ENCODE results near the gene ARHGAP45. TPM values are rescaled to one million over a fixed set of nuclear protein-coding genes. Genes with fewer than 3 reads are reported as not detected.

ARHGAP45 gene
- total and polyA plus RNA-seq, 2 donors from 2014 or later, result 11.8 to 50.0 TPM

- TF ChIP-seq CTCF (IDR thresholded peaks at IDR 0.05; ENCODE audit: borderline replicate concordance, extremely low read depth, insufficient read depth), result no peak
- intact Hi-C loops (cut with DNase I), result no loop called here
- DNase-seq (no peak), FAIRE-seq (no peak)
- Histone ChIP-seq H3K9me3 (ENCODE audit: control insufficient read depth in 2 of 3, insufficient read depth in 1 of 3, low read length in 3 of 3) (no peaks in the 10 kb centered on the region), H3K4me3 (ENCODE audit: low read length in 3 of 3) (no peak overlapping the region), H3K9ac (ENCODE audit: low read length in 3 of 3) (peak overlapping the region in 1 of 3 donors; percentile 26), H3K27ac (ENCODE audit: low read depth in 2 of 2, low read length in 2 of 2) (peak overlapping the region; percentile 40 to 85), H3K27me3 (ENCODE audit: control insufficient read depth, insufficient read depth, low read length) (no peaks in the 10 kb centered on the region), H3K36me3 (ENCODE audit: control insufficient read depth in 2 of 3, insufficient read depth in 3 of 3, low read length in 3 of 3) (no peaks in the 10 kb centered on the region), H3K4me1 (ENCODE audit: control insufficient read depth in 2 of 3, insufficient read depth in 2 of 3, low read depth in 1 of 3, low read length in 3 of 3) (peaks cover 0 to 46% (median 27%) of the 10 kb centered on the region in 3 donors)
These were observed 31.4 kb downstream of the ARHGAP45 start for GRCh38 chr19:1098177-1099051.

GRCh38 chr19:1101337-1101698 lies 34.4 kb downstream of the ARHGAP45 start:
- Histone ChIP-seq H3K9ac (ENCODE audit: low read length in 3 of 3) (peak overlapping the region in 1 of 3 donors; percentile 66), H3K27me3 (ENCODE audit: control insufficient read depth, insufficient read depth, low read length) (no peaks in the 10 kb centered on the region), H3K4me1 (ENCODE audit: control insufficient read depth in 2 of 3, insufficient read depth in 2 of 3, low read depth in 1 of 3, low read length in 3 of 3) (peaks cover 0 to 37% (median 28%) of the 10 kb centered on the region in 3 donors), H3K4me3 (ENCODE audit: low read length in 3 of 3) (peak overlapping the region in 1 of 3 donors; percentile 30), H3K36me3 (ENCODE audit: control insufficient read depth in 2 of 3, insufficient read depth in 3 of 3, low read length in 3 of 3) (peaks cover 0 to 3% (median 0%) of the 10 kb centered on the region in 3 donors), H3K27ac (ENCODE audit: low read depth in 2 of 2, low read length in 2 of 2) (peak overlapping the region; percentile 89 to 96), H3K9me3 (ENCODE audit: control insufficient read depth in 2 of 3, insufficient read depth in 1 of 3, low read length in 3 of 3) (no peaks in the 10 kb centered on the region)
- intact Hi-C loops (cut with DNase I), result no loop called here
- DNase-seq, result peak in 2 of 5 donors; percentile 26 to 72
- no peak for FAIRE-seq
- TF ChIP-seq CTCF (IDR thresholded peaks at IDR 0.05; ENCODE audit: borderline replicate concordance, extremely low read depth, insufficient read depth), result no peak

GRCh38 chr19:1102407-1103131 lies 35.6 kb downstream of the ARHGAP45 start:
- peaks cover 0 to 8% (median 2%) of the 10 kb centered on the region in 3 donors for H3K36me3 ChIP-seq (ENCODE audit: control insufficient read depth in 2 of 3, insufficient read depth in 3 of 3, low read length in 3 of 3)
- intact Hi-C loops (cut with DNase I), result no loop called here
- no peak overlapping the region for H3K4me3 ChIP-seq (ENCODE audit: low read length in 3 of 3)
- H3K9me3 ChIP-seq (ENCODE audit: control insufficient read depth in 2 of 3, insufficient read depth in 1 of 3, low read length in 3 of 3), result no peaks in the 10 kb centered on the region
- peak in 2 of 5 donors; percentile 40 to 62 for DNase-seq
- FAIRE-seq, result no peak
- peaks cover 0 to 39% (median 28%) of the 10 kb centered on the region in 3 donors for H3K4me1 ChIP-seq (ENCODE audit: control insufficient read depth in 2 of 3, insufficient read depth in 2 of 3, low read depth in 1 of 3, low read length in 3 of 3)
- H3K9ac ChIP-seq (ENCODE audit: low read length in 3 of 3), result peak overlapping the region in 2 of 3 donors; percentile 15 to 66
- no peaks in the 10 kb centered on the region for H3K27me3 ChIP-seq (ENCODE audit: control insufficient read depth, insufficient read depth, low read length)
- TF ChIP-seq CTCF (IDR thresholded peaks at IDR 0.05; ENCODE audit: borderline replicate concordance, extremely low read depth, insufficient read depth), result no peak
- H3K27ac ChIP-seq (ENCODE audit: low read depth in 2 of 2, low read length in 2 of 2), result peak overlapping the region; percentile 89 to 96

Data from kidney (tissue), 14 donors.